AG04449 (cell line): ENCODE data around the gene CALHM3.

Source experiments
- CTCF ChIA-PET: fragments of 350-600 bp; formaldehyde crosslinking; extraction: SDS; loops from one replicate; lab custom pipeline; 2021; ENCODE audit warnings: antibody characterized with exemption; lab: Yijun Ruan, JAX
- POLR2A ChIA-PET: fragments of 400-600, 350-600 bp; formaldehyde crosslinking; extraction: SDS; loops from one replicate; lab custom pipeline; 2020; ENCODE audit warnings: antibody characterized with exemption, inconsistent platforms; lab: Yijun Ruan, JAX
- DNase-seq: peaks from one replicate; pipeline ENCODE4 v3.0.0-alpha.2; 2010; ENCODE audit warnings: low read depth, low spot score
- H3K4me3 ChIP-seq: 2 replicates; pipeline ENCODE4 v1.5.1; 2011; ENCODE audit warnings: low read depth, mild to moderate bottlenecking, control low read depth, low read length
- TF ChIP-seq, protein P1 (sequence below): IDR thresholded peaks from one replicate; pipeline ENCODE4 v1.5.1; 2011; ENCODE audit warnings: mild to moderate bottlenecking, moderate library complexity, low read length, control low read depth, inconsistent platforms; ENCODE audit not compliant: insufficient read depth; ENCODE audit errors: missing control alignments

CALHM3 gene

DNA sequence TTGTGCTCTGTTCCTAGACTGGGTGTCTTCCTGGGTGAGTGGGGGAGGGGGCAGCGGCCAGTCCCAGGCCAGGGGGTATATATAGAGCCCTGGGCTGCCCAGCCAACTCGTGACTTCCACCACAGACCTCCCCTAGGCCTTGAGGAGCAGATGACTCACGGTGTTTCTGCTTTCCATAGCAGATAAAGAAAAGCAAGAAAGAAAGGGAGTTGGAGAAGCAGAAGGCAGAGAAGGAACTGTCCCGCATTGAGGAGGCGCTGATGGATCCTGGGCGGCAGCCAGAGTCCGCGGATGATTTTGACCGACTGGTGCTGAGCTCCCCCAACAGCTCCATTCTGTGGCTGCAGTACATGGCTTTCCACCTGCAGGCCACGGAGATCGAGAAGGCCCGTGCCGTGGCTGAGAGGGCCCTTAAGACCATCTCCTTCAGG lies 37.0 kb downstream of the CALHM3 start:
- H3K4me3 ChIP-seq, result no peak overlapping the region
- POLR2A ChIA-PET, result interaction anchor here (0.5 to 0.6 kb wide), 2 partner anchors 9 to 63 kb away, joined by 3 to 4 read pairs; no protein-coding TSS in a partner anchor
- DNase-seq, result no peak
- TF ChIP-seq, protein P1, sequence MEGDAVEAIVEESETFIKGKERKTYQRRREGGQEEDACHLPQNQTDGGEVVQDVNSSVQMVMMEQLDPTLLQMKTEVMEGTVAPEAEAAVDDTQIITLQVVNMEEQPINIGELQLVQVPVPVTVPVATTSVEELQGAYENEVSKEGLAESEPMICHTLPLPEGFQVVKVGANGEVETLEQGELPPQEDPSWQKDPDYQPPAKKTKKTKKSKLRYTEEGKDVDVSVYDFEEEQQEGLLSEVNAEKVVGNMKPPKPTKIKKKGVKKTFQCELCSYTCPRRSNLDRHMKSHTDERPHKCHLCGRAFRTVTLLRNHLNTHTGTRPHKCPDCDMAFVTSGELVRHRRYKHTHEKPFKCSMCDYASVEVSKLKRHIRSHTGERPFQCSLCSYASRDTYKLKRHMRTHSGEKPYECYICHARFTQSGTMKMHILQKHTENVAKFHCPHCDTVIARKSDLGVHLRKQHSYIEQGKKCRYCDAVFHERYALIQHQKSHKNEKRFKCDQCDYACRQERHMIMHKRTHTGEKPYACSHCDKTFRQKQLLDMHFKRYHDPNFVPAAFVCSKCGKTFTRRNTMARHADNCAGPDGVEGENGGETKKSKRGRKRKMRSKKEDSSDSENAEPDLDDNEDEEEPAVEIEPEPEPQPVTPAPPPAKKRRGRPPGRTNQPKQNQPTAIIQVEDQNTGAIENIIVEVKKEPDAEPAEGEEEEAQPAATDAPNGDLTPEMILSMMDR, result no peak
- CTCF ChIA-PET, result interaction anchor here (0.6 to 5.0 kb wide), 4 partner anchors 25 to 43 kb away, joined by 3 to 18 read pairs (median 6); no protein-coding TSS in a partner anchor

DNA sequence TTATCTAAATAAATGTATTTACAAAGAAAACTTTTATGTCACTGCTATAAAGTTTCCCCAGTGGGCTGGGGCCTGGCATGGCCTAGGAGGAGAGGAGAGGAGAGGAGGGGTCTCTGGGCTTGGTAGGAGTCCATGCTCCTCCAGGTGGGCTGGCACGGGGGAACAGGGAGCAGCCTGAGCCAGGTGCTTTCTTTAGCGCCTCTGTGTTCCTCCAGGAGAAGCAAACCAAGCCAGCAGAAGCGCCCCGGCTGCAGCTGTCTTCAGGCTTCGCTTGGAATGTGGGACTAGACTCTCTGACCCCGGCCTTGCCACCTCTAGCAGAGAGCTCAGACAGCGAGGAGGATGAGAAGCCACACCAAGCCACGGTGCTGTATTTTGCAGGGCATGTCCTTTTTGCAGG lies 37.4 kb downstream of the CALHM3 start:
- TF ChIP-seq, protein P1, result no peak
- ChIA-PET CTCF (interaction anchor here (0.6 to 5.0 kb wide), 3 partner anchors 25 to 41 kb away, joined by 3 to 18 read pairs (median 10); no protein-coding TSS in a partner anchor), POLR2A (interaction anchor here (0.5 kb wide), 1 partner anchor 63 kb away, joined by 3 read pairs; no protein-coding TSS in a partner anchor)
- no peak for DNase-seq
- H3K4me3 ChIP-seq, result no peak overlapping the region

DNA sequence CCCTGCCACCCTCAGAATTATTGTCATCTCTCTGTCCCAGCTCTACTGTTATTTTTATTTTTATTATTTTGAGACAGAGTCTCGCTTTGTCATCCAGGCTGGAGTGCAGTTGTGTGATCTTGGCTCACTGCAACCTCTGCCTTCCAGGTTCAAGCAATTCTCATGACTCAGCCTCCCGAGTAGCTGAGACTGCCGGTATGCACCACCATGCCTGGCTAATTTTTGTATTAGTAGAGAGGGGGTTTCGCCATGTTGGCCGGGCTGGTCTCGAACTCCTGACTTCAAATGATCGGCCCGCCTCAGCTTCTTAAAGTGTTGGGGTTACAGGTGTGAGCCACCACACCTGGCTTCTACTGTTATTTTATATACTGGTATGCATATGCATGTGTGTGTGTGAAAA lies 37.8 kb downstream of the CALHM3 start:
- POLR2A ChIA-PET, result no interaction called here
- TF ChIP-seq, protein P1, result no peak
- CTCF ChIA-PET, result interaction anchor here (1.7 kb wide), 1 partner anchor 40 kb away, joined by 10 read pairs; no protein-coding TSS in a partner anchor
- no peak overlapping the region for H3K4me3 ChIP-seq
- DNase-seq, result no peak

DNA sequence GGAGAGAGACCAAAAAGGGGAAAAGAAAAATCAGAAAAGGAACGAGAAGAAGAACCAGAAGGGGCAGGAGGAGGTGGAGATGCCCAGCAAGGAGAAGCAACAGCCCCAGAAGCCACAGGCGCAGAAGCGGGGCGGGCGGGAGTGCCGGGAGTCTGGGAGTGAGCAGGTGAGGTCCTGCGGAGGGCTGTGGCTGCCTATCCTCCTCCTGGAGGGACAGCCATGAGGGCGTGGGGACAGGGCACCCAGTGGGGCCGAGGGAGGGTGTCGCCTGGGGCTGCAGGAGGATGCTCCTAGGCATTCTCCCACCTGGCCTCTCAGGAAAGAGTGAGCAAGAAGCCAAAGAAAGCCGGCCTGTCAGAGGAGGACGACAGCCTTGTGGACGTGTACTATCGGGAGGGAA lies 38.6 kb downstream of the CALHM3 start:
- POLR2A ChIA-PET, result no interaction called here
- no peak for DNase-seq
- no peak overlapping the region for H3K4me3 ChIP-seq
- TF ChIP-seq, protein P1, result no peak
- CTCF ChIA-PET, result interaction anchor here (1.0 to 2.7 kb wide), 2 partner anchors 15 to 25 kb away, joined by 4 to 9 read pairs; no protein-coding TSS in a partner anchor

DNA sequence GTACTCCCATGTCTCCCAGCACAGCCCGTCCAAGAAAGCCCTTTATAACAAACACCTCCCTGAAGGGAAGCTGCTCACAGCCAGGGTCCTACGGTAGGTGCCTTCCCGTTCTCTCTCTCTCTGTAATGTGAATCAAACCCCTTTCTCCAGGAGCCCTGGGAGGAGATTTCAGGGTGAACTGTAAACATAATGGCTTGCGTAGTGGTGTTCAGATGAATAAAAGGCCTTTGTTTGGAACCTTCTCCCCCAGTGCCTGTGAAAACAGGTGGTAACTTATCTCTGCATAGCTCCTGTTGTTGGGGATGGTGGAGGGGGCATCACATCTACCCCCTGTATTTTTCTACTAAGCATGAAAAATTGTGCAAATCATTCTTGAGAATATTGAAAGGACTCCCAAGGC lies 39.3 kb downstream of the CALHM3 start:
- DNase-seq, result no peak
- CTCF ChIA-PET, result interaction anchor here (1.0 to 2.7 kb wide), 2 partner anchors 16 to 24 kb away, joined by 4 to 9 read pairs; no protein-coding TSS in a partner anchor
- POLR2A ChIA-PET, result no interaction called here
- TF ChIP-seq, protein P1, result no peak
- H3K4me3 ChIP-seq, result no peak overlapping the region

DNA sequence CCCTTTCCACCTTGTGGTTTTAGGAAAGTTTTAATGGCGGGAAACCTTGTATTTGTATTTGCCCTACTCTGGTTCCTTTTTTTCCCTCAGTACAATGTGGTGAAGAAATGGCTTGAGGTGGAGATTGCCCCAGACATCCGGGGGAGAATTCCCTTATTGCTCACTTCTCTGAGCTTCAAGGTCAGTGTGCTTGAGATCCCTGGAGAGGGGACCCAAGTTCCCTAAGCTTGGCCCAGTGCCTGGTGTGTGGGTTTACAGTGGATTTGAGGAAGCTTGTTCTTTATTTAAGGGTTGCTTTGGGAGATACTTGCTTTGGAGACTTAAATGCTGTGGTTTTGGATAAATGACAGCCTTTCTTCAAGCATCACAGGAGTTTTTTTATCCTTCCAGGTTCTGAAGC lies 45.2 kb downstream of the CALHM3 start:
- H3K4me3 ChIP-seq, result no peak overlapping the region
- no peak for DNase-seq
- CTCF ChIA-PET, result interaction anchor here (1.7 to 2.6 kb wide), 3 partner anchors 17 to 52 kb away, joined by 6 to 12 read pairs (median 12); no protein-coding TSS in a partner anchor
- POLR2A ChIA-PET, result no interaction called here
- TF ChIP-seq, protein P1, result no peak
